ENCODE results near the gene STAT4.

STAT4 gene

GRCh38 chr2:191031256-191031655 lies 119.5 kb downstream of the STAT4 start:
- no peaks in the 10 kb centered on the region for H4K20me1 ChIP-seq (ENCODE audit: insufficient read depth, low read length)
- no peak for DNase-seq
- no peak overlapping the region for H2AFZ ChIP-seq (ENCODE audit: low read length)
- H3K79me2 ChIP-seq (ENCODE audit: low read length), result no peaks in the 10 kb centered on the region
- TF ChIP-seq CTCF (IDR thresholded peaks at IDR 0.05; ENCODE audit: low read length), result no peak
- no peak for TF ChIP-seq EZH2phosphoT487 (IDR thresholded peaks at IDR 0.05; ENCODE audit: low read length)
- no peak for TF ChIP-seq EZH2 (optimal IDR thresholded peaks at IDR 0.05; ENCODE audit: low read depth, low read length)
- H3K9ac ChIP-seq (ENCODE audit: low read length), result no peak overlapping the region
- H3K4me3 ChIP-seq (ENCODE audit: low read length), result no peak overlapping the region
- no peaks in the 10 kb centered on the region for H3K36me3 ChIP-seq (replicated peaks; ENCODE audit: insufficient read depth, low read length)
- no peak overlapping the region for H3K4me2 ChIP-seq (ENCODE audit: low read depth, low read length)
- H3K9me3 ChIP-seq (replicated peaks; ENCODE audit: insufficient read depth, low read length), result no peaks in the 10 kb centered on the region
- H3K4me1 ChIP-seq (ENCODE audit: low read length), result no peaks in the 10 kb centered on the region
- H3K27me3 ChIP-seq (replicated peaks; ENCODE audit: insufficient read depth, low read length), result no peaks in the 10 kb centered on the region
- H3K9me2 ChIP-seq (replicated peaks; ENCODE audit: insufficient read depth, low read length), result no peaks in the 10 kb centered on the region
- H3K27ac ChIP-seq (ENCODE audit: low read length), result no peak overlapping the region
- no peaks in the 10 kb centered on the region for H3F3A ChIP-seq (ENCODE audit: insufficient read depth, low read length)

- Histone ChIP-seq H3K9me3 (replicated peaks; ENCODE audit: insufficient read depth, low read length) (no peaks in the 10 kb centered on the region), H3K27me3 (replicated peaks; ENCODE audit: insufficient read depth, low read length) (no peaks in the 10 kb centered on the region), H4K20me1 (ENCODE audit: insufficient read depth, low read length) (no peaks in the 10 kb centered on the region), H2AFZ (ENCODE audit: low read length) (no peak overlapping the region), H3K9me2 (replicated peaks; ENCODE audit: insufficient read depth, low read length) (no peaks in the 10 kb centered on the region), H3F3A (ENCODE audit: insufficient read depth, low read length) (no peaks in the 10 kb centered on the region), H3K9ac (ENCODE audit: low read length) (no peak overlapping the region), H3K4me1 (ENCODE audit: low read length) (no peaks in the 10 kb centered on the region), H3K4me3 (ENCODE audit: low read length) (no peak overlapping the region), H3K36me3 (replicated peaks; ENCODE audit: insufficient read depth, low read length) (no peaks in the 10 kb centered on the region), H3K79me2 (ENCODE audit: low read length) (no peaks in the 10 kb centered on the region), H3K27ac (ENCODE audit: low read length) (no peak overlapping the region), H3K4me2 (ENCODE audit: low read depth, low read length) (no peak overlapping the region)
- DNase-seq, result peak; percentile 54
- TF ChIP-seq EZH2phosphoT487 (IDR thresholded peaks at IDR 0.05; ENCODE audit: low read length) (no peak), CTCF (IDR thresholded peaks at IDR 0.05; ENCODE audit: low read length) (peak; percentile 60)
Observed at GRCh38 chr2:191030521-191031154, 120.2 kb downstream of the STAT4 start.

- H3K27ac ChIP-seq (ENCODE audit: low read length), result no peak overlapping the region
Observed at GRCh38 chr2:191029280-191029950, 121.4 kb downstream of the STAT4 start.

More at GRCh38 chr2:191029280-191029950, 121.4 kb downstream of the STAT4 start:
- Histone ChIP-seq H3K4me3 (ENCODE audit: low read length) (no peak overlapping the region), H3F3A (ENCODE audit: insufficient read depth, low read length) (no peaks in the 10 kb centered on the region), H3K9me2 (replicated peaks; ENCODE audit: insufficient read depth, low read length) (no peaks in the 10 kb centered on the region), H3K27me3 (replicated peaks; ENCODE audit: insufficient read depth, low read length) (no peaks in the 10 kb centered on the region), H3K9ac (ENCODE audit: low read length) (no peak overlapping the region), H3K9me3 (replicated peaks; ENCODE audit: insufficient read depth, low read length) (no peaks in the 10 kb centered on the region), H3K36me3 (replicated peaks; ENCODE audit: insufficient read depth, low read length) (no peaks in the 10 kb centered on the region), H3K4me1 (ENCODE audit: low read length) (no peaks in the 10 kb centered on the region), H2AFZ (ENCODE audit: low read length) (no peak overlapping the region), H3K4me2 (ENCODE audit: low read depth, low read length) (no peak overlapping the region), H4K20me1 (ENCODE audit: insufficient read depth, low read length) (no peaks in the 10 kb centered on the region), H3K79me2 (ENCODE audit: low read length) (no peaks in the 10 kb centered on the region)
- DNase-seq, result no peak
- TF ChIP-seq EZH2 (optimal IDR thresholded peaks at IDR 0.05; ENCODE audit: low read depth, low read length), result no peak
- TF ChIP-seq EZH2phosphoT487 (IDR thresholded peaks at IDR 0.05; ENCODE audit: low read length), result no peak
- TF ChIP-seq CTCF (IDR thresholded peaks at IDR 0.05; ENCODE audit: low read length), result no peak

All from MM.1S (cell line).